Measurements from ENCODE around the gene OR5K3.

Gene OR5K3

GRCh38 chr3:98359993-98360675, 30.3 kb upstream of the OR5K3 start:
- in situ Hi-C loops (cut with HindIII; ENCODE audit: low sequenced_read_pairs), result no loop called here
- no peak overlapping the region for H3K4me3 ChIP-seq (ENCODE audit: low read depth, low read length)
- DNase-seq (ENCODE audit: low read depth, low spot score), result no peak
- TF ChIP-seq CTCF (IDR thresholded peaks at IDR 0.05; ENCODE audit: low read depth, low read length), result no peak

DNA sequence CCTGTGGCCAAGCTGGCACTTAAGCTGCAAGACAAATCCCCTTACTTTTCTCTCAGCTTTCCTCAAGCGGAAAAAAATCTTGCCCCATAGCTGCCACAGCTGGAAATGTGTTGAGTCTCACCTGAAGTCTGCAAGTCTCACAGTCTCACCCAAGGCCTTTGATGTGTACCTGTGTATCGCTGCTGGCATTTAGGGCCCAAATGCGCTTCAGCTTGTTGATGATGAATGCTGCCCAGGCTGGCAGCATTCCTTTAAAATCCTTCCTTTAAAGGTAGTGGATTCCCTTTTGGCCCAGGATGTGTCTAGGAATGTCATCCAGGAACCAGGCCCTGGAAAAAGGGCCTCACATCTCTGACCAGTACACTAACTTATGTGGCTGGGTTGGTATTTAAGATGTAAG, 29.8 kb upstream of the OR5K3 start:
- TF ChIP-seq CTCF (IDR thresholded peaks at IDR 0.05; ENCODE audit: low read depth, low read length), result no peak
- in situ Hi-C loops (cut with HindIII; ENCODE audit: low sequenced_read_pairs), result no loop called here
- no peak for DNase-seq (ENCODE audit: low read depth, low spot score)
- H3K4me3 ChIP-seq (ENCODE audit: low read depth, low read length), result no peak overlapping the region

DNA sequence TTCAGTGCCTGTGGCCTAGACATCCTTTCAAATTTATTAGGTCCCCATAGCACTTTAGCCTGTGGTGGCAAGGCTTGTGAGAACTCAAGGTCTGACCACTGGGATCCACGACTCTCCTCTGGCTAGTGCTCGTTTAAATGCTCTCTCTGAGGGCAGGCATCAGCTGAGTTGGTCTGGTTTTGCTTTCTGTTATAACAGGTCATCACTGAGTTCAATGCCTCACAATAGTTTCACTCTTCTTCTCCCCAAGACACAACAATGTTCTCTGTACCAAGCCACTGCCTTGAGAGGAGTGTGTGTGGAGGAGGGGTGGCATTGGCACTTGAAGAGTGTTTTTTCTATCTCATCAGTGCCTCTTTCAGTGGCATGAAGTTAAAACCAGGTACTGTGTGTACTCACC, 29.2 kb upstream of the OR5K3 start:
- no peak for DNase-seq (ENCODE audit: low read depth, low spot score)
- TF ChIP-seq CTCF (IDR thresholded peaks at IDR 0.05; ENCODE audit: low read depth, low read length), result no peak
- in situ Hi-C loops (cut with HindIII; ENCODE audit: low sequenced_read_pairs), result no loop called here

GRCh38 chr3:98367464-98368246, 22.8 kb upstream of the OR5K3 start:
- TF ChIP-seq CTCF (IDR thresholded peaks at IDR 0.05; ENCODE audit: low read depth, low read length), result no peak
- in situ Hi-C loops (cut with HindIII; ENCODE audit: low sequenced_read_pairs), result no loop called here
- no peak for DNase-seq (ENCODE audit: low read depth, low spot score)
- H3K4me3 ChIP-seq (ENCODE audit: low read depth, low read length), result no peak overlapping the region

More for the DNA sequence above, 29.2 kb upstream of the OR5K3 start:
- no peak overlapping the region for H3K4me3 ChIP-seq (ENCODE audit: low read depth, low read length)

DNA sequence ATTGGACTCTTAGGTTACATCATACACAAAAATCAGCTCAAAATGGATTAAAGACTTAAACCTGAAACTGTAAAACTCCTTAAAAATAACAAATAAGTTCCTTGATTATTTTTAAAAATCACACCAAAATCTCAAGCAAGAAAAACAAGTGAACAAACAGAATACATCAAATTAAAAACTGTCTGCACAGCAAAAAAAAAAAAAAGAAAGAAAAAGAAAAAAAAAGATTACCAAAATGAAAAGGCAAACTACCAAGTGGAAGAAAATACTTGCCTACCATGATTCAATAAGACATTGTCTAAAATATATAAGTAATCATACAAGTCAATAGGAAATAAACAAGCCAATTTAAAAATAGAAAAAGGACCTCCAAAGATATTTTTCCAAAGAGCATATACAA, 19.3 kb upstream of the OR5K3 start:
- TF ChIP-seq CTCF (IDR thresholded peaks at IDR 0.05; ENCODE audit: low read depth, low read length), result no peak

GRCh38 chr3:98371853-98372252, 18.6 kb upstream of the OR5K3 start:
- TF ChIP-seq CTCF (IDR thresholded peaks at IDR 0.05; ENCODE audit: low read depth, low read length), result no peak
- no peak overlapping the region for H3K4me3 ChIP-seq (ENCODE audit: low read depth, low read length)
- in situ Hi-C loops (cut with HindIII; ENCODE audit: low sequenced_read_pairs), result no loop called here
- no peak for DNase-seq (ENCODE audit: low read depth, low spot score)

More for the DNA sequence above, 19.3 kb upstream of the OR5K3 start:
- no peak for DNase-seq (ENCODE audit: low read depth, low spot score)
- in situ Hi-C loops (cut with HindIII; ENCODE audit: low sequenced_read_pairs), result no loop called here
- H3K4me3 ChIP-seq (ENCODE audit: low read depth, low read length), result no peak overlapping the region

All from astrocyte of the spinal cord (primary cell).